ENCODE data around the gene CASS4.
"Not testable (repeated sequence)": the region's sequence is repeated elsewhere in the genome, so short reads cannot be mapped to it uniquely, and the experiment has no call there.

Gene CASS4

DNA sequence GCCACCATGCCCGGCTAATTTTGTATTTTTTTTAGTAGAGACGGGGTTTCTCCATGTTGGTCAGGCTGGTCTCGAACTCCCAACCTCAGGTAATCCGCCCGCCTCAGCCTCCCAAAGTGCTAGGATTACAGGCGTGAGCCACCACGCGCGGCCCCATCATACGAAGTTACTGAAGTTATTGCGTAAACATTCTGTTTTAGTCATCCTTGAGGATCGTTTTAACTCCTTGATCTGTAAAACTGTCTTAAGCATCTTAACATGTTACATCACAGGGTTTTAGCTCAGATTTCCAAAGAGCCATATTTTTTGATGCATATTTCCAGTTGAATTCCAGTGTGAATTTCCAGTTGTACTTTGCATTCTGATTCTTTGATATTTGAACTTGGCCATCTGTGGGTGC lies 6.7 kb upstream of the CASS4 start:
- H3K27me3 Mint-ChIP-seq; H3K4me3 Mint-ChIP-seq; H3K27ac Mint-ChIP-seq; intact Hi-C loops (cut with micrococcal nuclease); H3K9me3 Mint-ChIP-seq: not testable (repeated sequence)
- peaks cover 89% of the 10 kb centered on the region for H3K36me3 Mint-ChIP-seq (ENCODE audit: low read depth)
- H3K4me1 Mint-ChIP-seq (ENCODE audit: low read depth) = peaks cover 15% of the 10 kb centered on the region

GRCh38 chr20:56406910-56407309 lies 5.2 kb upstream of the CASS4 start:
- no peak overlapping the region for H3K4me3 Mint-ChIP-seq
- H3K27me3 Mint-ChIP-seq = no peaks in the 10 kb centered on the region
- H3K36me3 Mint-ChIP-seq (ENCODE audit: low read depth) = peaks cover 73% of the 10 kb centered on the region
- intact Hi-C loops (cut with micrococcal nuclease) = no loop called here
- no peak overlapping the region for H3K27ac Mint-ChIP-seq
- H3K4me1 Mint-ChIP-seq (ENCODE audit: low read depth) = peaks cover 29% of the 10 kb centered on the region
- no peaks in the 10 kb centered on the region for H3K9me3 Mint-ChIP-seq

DNA sequence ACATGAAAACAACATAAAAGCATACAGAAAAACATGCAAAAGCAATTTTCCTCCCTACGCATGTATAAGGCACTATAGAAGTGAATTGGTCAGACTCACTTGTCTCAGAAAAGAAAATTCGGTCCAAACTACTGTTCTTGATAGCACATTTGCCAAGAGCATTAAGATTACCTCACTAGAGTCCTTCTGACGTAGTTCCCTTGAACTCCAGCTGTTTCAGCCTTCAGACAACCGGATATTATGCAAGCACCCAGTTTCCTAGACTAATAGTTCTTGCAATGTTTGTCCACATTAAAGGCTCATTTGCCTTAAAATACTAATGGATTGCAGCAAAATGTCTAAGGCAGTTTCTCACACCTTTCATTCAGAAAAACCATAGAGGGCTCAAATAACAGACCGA lies 2.5 kb upstream of the CASS4 start:
- Mint-ChIP-seq H3K36me3 (ENCODE audit: low read depth) (peaks cover 68% of the 10 kb centered on the region), H3K4me3 (no peak overlapping the region), H3K27me3 (no peaks in the 10 kb centered on the region), H3K4me1 (ENCODE audit: low read depth) (peaks cover 48% of the 10 kb centered on the region), H3K9me3 (no peaks in the 10 kb centered on the region), H3K27ac (no peak overlapping the region)
- intact Hi-C loops (cut with micrococcal nuclease) = no loop called here

DNA sequence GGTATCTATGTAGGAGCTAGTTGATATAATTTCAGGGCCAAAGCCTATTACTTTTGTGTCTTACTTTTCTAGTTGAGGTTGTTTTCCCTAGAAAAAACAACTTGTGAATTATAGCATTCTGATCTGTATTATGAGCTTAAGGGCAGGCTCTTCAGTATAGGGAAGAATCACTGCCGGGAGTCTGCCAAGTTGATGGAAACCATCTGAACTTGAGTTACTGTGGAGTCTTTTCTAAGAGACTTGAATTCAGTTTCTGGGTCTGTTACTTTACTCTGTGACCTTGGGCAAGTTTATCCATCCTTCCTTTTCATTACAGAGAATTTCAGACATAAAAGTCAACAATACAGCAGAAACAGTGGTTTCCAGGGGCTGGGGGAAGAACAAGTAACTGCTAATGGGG lies 2.1 kb upstream of the CASS4 start:
- Mint-ChIP-seq H3K4me3 (no peak overlapping the region), H3K27ac (peak overlapping the region; percentile 89), H3K9me3 (no peaks in the 10 kb centered on the region), H3K36me3 (ENCODE audit: low read depth) (peaks cover 68% of the 10 kb centered on the region), H3K4me1 (ENCODE audit: low read depth) (peaks cover 52% of the 10 kb centered on the region), H3K27me3 (no peaks in the 10 kb centered on the region)
- intact Hi-C loops (cut with micrococcal nuclease) = no loop called here

DNA sequence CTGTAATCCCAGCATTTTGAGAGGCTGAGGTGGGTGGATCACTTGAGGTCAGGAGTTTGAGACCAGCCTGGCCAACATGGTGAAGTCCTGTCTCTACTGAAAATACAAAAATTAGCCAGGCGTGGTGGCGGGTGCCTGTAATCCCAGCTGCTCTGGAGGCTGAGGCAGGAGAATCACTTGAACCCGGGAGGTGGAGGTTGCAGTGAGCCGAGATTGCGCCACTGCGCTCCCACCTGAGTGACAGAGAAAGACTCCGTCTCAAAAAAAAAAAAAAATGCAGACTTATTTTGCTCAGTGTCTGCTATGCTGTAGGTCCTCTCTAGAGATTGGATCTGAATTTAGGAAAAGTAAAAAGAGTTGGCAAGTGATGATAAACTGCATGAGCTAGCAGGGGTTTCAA lies 773 bp upstream of the CASS4 start:
- not testable (repeated sequence) for H3K27me3 Mint-ChIP-seq, H3K9me3 Mint-ChIP-seq
- intact Hi-C loops (cut with micrococcal nuclease) = loop anchor here (1.0 kb wide), 1 partner anchor 19 kb away; the partner anchor contains the start of genes AURKA and CSTF1
- H3K4me1 Mint-ChIP-seq (ENCODE audit: low read depth) = peaks cover 56% of the 10 kb centered on the region
- H3K4me3 Mint-ChIP-seq = peak overlapping the region; percentile 64
- H3K36me3 Mint-ChIP-seq (ENCODE audit: low read depth) = peaks cover 56% of the 10 kb centered on the region
- H3K27ac Mint-ChIP-seq = peak overlapping the region; percentile 89

- intact Hi-C loops (cut with micrococcal nuclease) = loop anchor here (2.0 kb wide), 1 partner anchor 56 kb away; the partner anchor contains the start of gene RTF2
These were observed 372 bp downstream of the CASS4 start for GRCh38 chr20:56412473-56412790.

GRCh38 chr20:56412949-56413348 lies 889 bp downstream of the CASS4 start:
- intact Hi-C loops (cut with micrococcal nuclease) = loop anchor here (2.0 kb wide), 1 partner anchor 56 kb away; the partner anchor contains the start of gene RTF2

More at GRCh38 chr20:56412473-56412790, 372 bp downstream of the CASS4 start:
- Mint-ChIP-seq H3K4me3 (peak overlapping the region; percentile 94), H3K4me1 (ENCODE audit: low read depth) (peaks cover 67% of the 10 kb centered on the region), H3K27ac (peak overlapping the region; percentile 89), H3K36me3 (ENCODE audit: low read depth) (peaks cover 54% of the 10 kb centered on the region), H3K27me3 (no peaks in the 10 kb centered on the region), H3K9me3 (no peaks in the 10 kb centered on the region)

GRCh38 chr20:56414842-56415765 lies 3.0 kb downstream of the CASS4 start:
- no peaks in the 10 kb centered on the region for H3K9me3 Mint-ChIP-seq
- no peaks in the 10 kb centered on the region for H3K27me3 Mint-ChIP-seq
- peaks cover 77% of the 10 kb centered on the region for H3K4me1 Mint-ChIP-seq (ENCODE audit: low read depth)
- H3K27ac Mint-ChIP-seq = peak overlapping the region; percentile 89
- H3K36me3 Mint-ChIP-seq (ENCODE audit: low read depth) = peaks cover 46% of the 10 kb centered on the region
- intact Hi-C loops (cut with micrococcal nuclease) = no loop called here
- peak overlapping the region; percentile 39 for H3K4me3 Mint-ChIP-seq

More at GRCh38 chr20:56412949-56413348, 889 bp downstream of the CASS4 start:
- Mint-ChIP-seq H3K36me3 (ENCODE audit: low read depth) (peaks cover 54% of the 10 kb centered on the region), H3K27ac (peak overlapping the region; percentile 89), H3K9me3 (no peaks in the 10 kb centered on the region), H3K27me3 (no peaks in the 10 kb centered on the region), H3K4me3 (peak overlapping the region; percentile 94), H3K4me1 (ENCODE audit: low read depth) (peaks cover 72% of the 10 kb centered on the region)

- Mint-ChIP-seq H3K9me3 (no peaks in the 10 kb centered on the region), H3K4me1 (ENCODE audit: low read depth) (peaks cover 77% of the 10 kb centered on the region), H3K4me3 (peak overlapping the region; percentile 2), H3K36me3 (ENCODE audit: low read depth) (peaks cover 47% of the 10 kb centered on the region), H3K27me3 (no peaks in the 10 kb centered on the region), H3K27ac (peak overlapping the region; percentile 85)
- intact Hi-C loops (cut with micrococcal nuclease) = no loop called here
These were observed 5.3 kb downstream of the CASS4 start for GRCh38 chr20:56417402-56417801.

GRCh38 chr20:56417911-56418310 lies 5.9 kb downstream of the CASS4 start:
- Mint-ChIP-seq H3K9me3 (no peaks in the 10 kb centered on the region), H3K27me3 (no peaks in the 10 kb centered on the region), H3K27ac (peak overlapping the region; percentile 85), H3K4me3 (peak overlapping the region; percentile 5), H3K36me3 (ENCODE audit: low read depth) (peaks cover 41% of the 10 kb centered on the region), H3K4me1 (ENCODE audit: low read depth) (peaks cover 77% of the 10 kb centered on the region)
- intact Hi-C loops (cut with micrococcal nuclease) = no loop called here

DNA sequence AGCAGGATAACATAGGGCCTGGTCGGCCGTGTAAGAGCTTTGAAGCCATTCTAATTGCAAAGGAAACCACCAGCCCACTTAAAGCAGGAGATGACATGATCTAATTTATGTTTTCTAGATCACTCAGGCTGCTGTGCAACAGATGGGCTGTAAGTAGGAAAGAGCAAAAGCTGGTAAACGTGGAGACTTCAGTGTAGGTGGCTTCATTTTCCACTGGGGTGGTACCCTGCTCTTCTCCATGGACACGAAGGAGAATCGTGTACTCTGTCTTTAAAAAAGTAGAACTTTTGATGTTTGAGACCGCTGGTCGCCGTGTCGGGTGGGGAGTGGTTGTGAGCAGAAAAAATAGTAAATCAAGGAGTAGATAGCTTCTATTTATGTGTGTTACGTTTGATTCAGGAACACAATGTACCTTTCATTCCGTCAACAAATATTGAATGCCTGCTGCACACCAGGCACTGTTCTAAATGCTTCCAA lies 6.4 kb downstream of the CASS4 start:
- intact Hi-C loops (cut with micrococcal nuclease) = no loop called here
- Mint-ChIP-seq H3K27me3 (no peaks in the 10 kb centered on the region), H3K4me3 (no peak overlapping the region), H3K36me3 (ENCODE audit: low read depth) (peaks cover 40% of the 10 kb centered on the region), H3K9me3 (no peaks in the 10 kb centered on the region), H3K4me1 (ENCODE audit: low read depth) (peaks cover 80% of the 10 kb centered on the region), H3K27ac (peak overlapping the region; percentile 85)

- Mint-ChIP-seq H3K36me3 (ENCODE audit: low read depth) (peaks cover 33% of the 10 kb centered on the region), H3K9me3 (no peaks in the 10 kb centered on the region), H3K4me1 (ENCODE audit: low read depth) (peaks cover 75% of the 10 kb centered on the region), H3K27me3 (no peaks in the 10 kb centered on the region), H3K27ac (no peak overlapping the region), H3K4me3 (no peak overlapping the region)
- intact Hi-C loops (cut with micrococcal nuclease) = no loop called here
These were observed 8.0 kb downstream of the CASS4 start for GRCh38 chr20:56420028-56420427.

DNA sequence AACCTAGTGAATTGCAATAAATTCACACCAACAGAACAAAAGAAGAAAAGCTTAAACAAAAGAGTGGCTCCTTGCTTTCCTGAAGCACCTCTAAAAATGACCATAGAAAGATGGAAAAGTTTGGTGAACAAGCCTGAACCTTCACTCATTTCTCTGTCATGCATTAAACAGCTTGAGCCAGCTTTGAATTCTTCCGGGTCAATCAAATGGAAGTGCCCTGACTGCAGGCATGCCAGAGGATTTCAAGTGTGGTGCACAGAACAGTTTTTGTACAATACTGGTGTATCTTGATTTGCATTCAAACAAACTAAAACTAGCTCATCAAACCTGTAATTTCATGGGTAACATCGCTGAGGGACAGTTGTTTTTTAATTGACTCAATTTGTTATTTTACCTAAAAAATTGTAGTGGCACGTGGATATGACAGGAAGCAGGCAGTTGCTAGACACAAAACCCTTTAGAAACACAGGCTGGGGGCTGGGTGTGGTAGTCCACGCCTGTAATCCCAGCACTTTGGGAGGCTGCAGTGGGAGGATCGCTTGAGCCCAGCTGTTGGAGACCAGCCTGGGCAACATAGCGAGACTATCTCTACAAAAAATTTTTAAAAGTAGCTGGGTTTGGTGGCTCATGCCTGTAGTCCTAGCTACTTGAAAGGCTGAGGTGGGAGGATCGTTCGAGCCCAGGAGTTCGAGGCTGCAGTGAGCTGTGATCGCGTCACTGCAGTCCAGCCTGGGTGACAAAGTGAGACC lies 9.1 kb downstream of the CASS4 start:
- no peaks in the 10 kb centered on the region for H3K27me3 Mint-ChIP-seq
- peaks cover 83% of the 10 kb centered on the region for H3K4me1 Mint-ChIP-seq (ENCODE audit: low read depth)
- intact Hi-C loops (cut with micrococcal nuclease) = no loop called here
- H3K36me3 Mint-ChIP-seq (ENCODE audit: low read depth) = peaks cover 40% of the 10 kb centered on the region
- no peaks in the 10 kb centered on the region for H3K9me3 Mint-ChIP-seq
- no peak overlapping the region for H3K4me3 Mint-ChIP-seq
- H3K27ac Mint-ChIP-seq = peak overlapping the region; percentile 67

Measured in dendritic cell treated with granulocyte-macrophage colony-stimulating factor and Interleukin-4, amounts not matched to agents 40 ng/mL and 50 ng/mL, for 4 days (primary cell).